OCI-LY1 (cell line): ENCODE measurements around the gene ASPHD1.
A peak's percentile ranks its signal among the peaks of the same experiment; 100 is the strongest.

ENCODE experiments used
- H2AFZ ChIP-seq: fragments of 200-600 bp; sonication (generic), shearing (Covaris generic); 2 replicates; pipeline ENCODE4 v1.6.0; 2014; ENCODE audit warnings: antibody characterized with exemption, mild to moderate bottlenecking, low read length
- H3F3A ChIP-seq: fragments of 200-600 bp; sonication (generic), shearing (Covaris generic); 2 replicates; pipeline ENCODE4 v1.6.0; 2014; ENCODE audit warnings: mild to moderate bottlenecking, antibody characterized with exemption, low read length, moderate library complexity; ENCODE audit not compliant: insufficient read depth
- H3K27ac ChIP-seq: fragments of 200-600 bp; sonication (generic); 2 replicates; pipeline ENCODE4 v1.5.1; 2014; ENCODE audit warnings: low read length, mixed run types, mild to moderate bottlenecking, low read depth; ENCODE audit not compliant: poor library complexity, severe bottlenecking
- H3K27me3 ChIP-seq: fragments of 200-600 bp; sonication (generic); 2 replicates; pipeline ENCODE4 v1.6.0; 2014; ENCODE audit warnings: antibody characterized with exemption, mild to moderate bottlenecking, low read length, moderate library complexity; ENCODE audit not compliant: insufficient read depth
- H3K36me3 ChIP-seq: fragments of 200-600 bp; sonication (generic); 2 replicates; pipeline ENCODE4 v1.6.1; 2014; ENCODE audit warnings: mild to moderate bottlenecking, antibody characterized with exemption, low read length, moderate library complexity, mixed read lengths; ENCODE audit not compliant: insufficient read depth
- H3K4me1 ChIP-seq: fragments of 200-600 bp; sonication (generic); 2 replicates; pipeline ENCODE4 v1.5.1; 2014; ENCODE audit warnings: mild to moderate bottlenecking, low read length, moderate library complexity; ENCODE audit not compliant: insufficient read depth, severe bottlenecking
- H3K4me2 ChIP-seq: fragments of 200-600 bp; sonication (generic), shearing (Covaris generic); 2 replicates; pipeline ENCODE4 v1.6.1; 2014; ENCODE audit warnings: low read length
- H3K4me3 ChIP-seq: fragments of 200-600 bp; sonication (generic); 2 replicates; pipeline ENCODE4 v1.5.1; 2014; ENCODE audit warnings: low read length, low read depth, mild to moderate bottlenecking, mixed read lengths; ENCODE audit not compliant: poor library complexity, severe bottlenecking
- H3K79me2 ChIP-seq: fragments of 200-600 bp; shearing (Covaris generic); 2 replicates; pipeline ENCODE4 v1.6.1; 2016; ENCODE audit warnings: mixed run types, low read length, mixed read lengths; ENCODE audit not compliant: insufficient read depth
- H3K9ac ChIP-seq: fragments of 200-600 bp; sonication (generic), shearing (Covaris generic); 2 replicates; pipeline ENCODE4 v1.6.1; 2014; ENCODE audit warnings: mild to moderate bottlenecking, low read length, mixed read lengths
- H3K9me2 ChIP-seq: fragments of 200-600 bp; sonication (generic), shearing (Covaris generic); 2 replicates; pipeline ENCODE4 v1.6.1; 2014; ENCODE audit warnings: low read depth, mild to moderate bottlenecking, low read length, mixed read lengths
- H3K9me3 ChIP-seq: fragments of 200-600 bp; shearing (Covaris generic); 2 replicates; pipeline ENCODE4 v1.6.1; 2014; ENCODE audit warnings: low read length, mixed read lengths
- H4K20me1 ChIP-seq: fragments of 200-600 bp; sonication (generic), shearing (Covaris generic); 2 replicates; pipeline ENCODE4 v1.6.0; 2016; ENCODE audit warnings: mild to moderate bottlenecking, low read length; ENCODE audit not compliant: insufficient read depth
- EZH2 ChIP-seq: fragments of 200-600 bp; sonication (generic), shearing (Covaris generic); IDR thresholded peaks from 2 replicates; pipeline ENCODE4 v1.8.0; 2017; ENCODE audit warnings: borderline replicate concordance, mixed run types, mild to moderate bottlenecking, antibody characterized with exemption, low read length, moderate library complexity, mixed read lengths
- TF ChIP-seq, protein P1 (sequence below): fragments of 200-600 bp; sonication (generic), shearing (Covaris generic); IDR thresholded peaks from 2 replicates; pipeline ENCODE4 v1.5.1; 2017; ENCODE audit warnings: mild to moderate bottlenecking, antibody characterized with exemption, low read length, moderate library complexity, mixed read lengths

Gene ASPHD1

DNA sequence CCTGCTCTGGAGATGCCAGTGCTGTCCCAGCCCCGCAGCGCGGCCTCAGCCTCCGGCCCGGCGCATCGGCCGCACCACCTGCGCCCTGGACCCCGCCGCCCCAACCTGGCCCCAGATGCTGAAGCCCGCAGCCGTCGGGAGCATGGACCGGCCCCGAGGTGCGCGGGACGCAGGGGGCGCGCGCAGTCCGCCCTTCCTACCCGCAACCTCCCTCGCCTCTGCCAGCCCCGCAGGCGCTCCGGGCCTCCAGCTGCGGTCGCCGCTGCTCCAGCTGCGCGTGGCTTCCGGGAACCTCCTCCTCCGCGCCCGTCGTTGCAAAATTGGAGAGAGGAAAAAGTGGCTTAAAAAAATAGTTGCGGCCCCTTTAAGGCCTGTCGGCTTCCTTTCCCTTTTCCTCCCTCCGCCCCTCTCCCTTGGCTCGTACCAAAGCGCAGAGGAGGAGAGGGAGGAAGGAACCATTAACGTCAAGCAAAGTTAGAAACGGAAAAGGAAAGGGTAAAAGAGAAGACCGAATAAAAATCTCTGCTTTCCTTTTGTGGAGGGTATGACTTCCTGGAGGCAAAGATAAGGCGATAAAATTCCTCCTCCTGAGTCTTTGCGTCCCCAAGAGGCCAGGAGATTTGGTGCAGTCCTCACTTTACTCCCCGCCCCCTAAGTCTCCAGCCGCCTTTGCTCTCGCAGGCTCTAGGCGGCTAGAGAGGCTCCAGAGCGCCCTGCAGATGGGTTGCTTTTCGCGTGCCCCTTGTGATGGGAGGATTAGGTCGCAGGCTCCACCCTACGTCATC, 37.2 kb upstream of the ASPHD1 start, which contains the start of gene CDIPT:
TSS of gene CDIPT (minus strand) at position 343 of the 785 bp plus-strand sequence. CDS start 369 bp downstream, outside the sequence.
- H3K4me2 ChIP-seq: peak within 1 kb of the TSS; percentile 90
- peaks cover 16% of the 10 kb centered on the region for H3K4me1 ChIP-seq
- TF ChIP-seq, protein P1, sequence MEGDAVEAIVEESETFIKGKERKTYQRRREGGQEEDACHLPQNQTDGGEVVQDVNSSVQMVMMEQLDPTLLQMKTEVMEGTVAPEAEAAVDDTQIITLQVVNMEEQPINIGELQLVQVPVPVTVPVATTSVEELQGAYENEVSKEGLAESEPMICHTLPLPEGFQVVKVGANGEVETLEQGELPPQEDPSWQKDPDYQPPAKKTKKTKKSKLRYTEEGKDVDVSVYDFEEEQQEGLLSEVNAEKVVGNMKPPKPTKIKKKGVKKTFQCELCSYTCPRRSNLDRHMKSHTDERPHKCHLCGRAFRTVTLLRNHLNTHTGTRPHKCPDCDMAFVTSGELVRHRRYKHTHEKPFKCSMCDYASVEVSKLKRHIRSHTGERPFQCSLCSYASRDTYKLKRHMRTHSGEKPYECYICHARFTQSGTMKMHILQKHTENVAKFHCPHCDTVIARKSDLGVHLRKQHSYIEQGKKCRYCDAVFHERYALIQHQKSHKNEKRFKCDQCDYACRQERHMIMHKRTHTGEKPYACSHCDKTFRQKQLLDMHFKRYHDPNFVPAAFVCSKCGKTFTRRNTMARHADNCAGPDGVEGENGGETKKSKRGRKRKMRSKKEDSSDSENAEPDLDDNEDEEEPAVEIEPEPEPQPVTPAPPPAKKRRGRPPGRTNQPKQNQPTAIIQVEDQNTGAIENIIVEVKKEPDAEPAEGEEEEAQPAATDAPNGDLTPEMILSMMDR: peak; percentile 73
- TF ChIP-seq EZH2: no peak
- peak within 1 kb of the TSS; percentile 88 for H3K9ac ChIP-seq
- H3K79me2 ChIP-seq: no peaks in the 10 kb centered on the region
- no peaks in the 10 kb centered on the region for H3K9me3 ChIP-seq
- 0 out of 2 replicates have a peak, but pooled peaks cover 5% of the 10 kb centered on the region for H3K27me3 ChIP-seq
- H3K4me3 ChIP-seq: peak within 1 kb of the TSS; percentile 90
- H3K9me2 ChIP-seq: no peaks in the 10 kb centered on the region
- H3F3A ChIP-seq: no peaks in the 10 kb centered on the region
- H2AFZ ChIP-seq: peak within 1 kb of the TSS; percentile 69; the same call in 1 of the 2 replicates
- peaks cover 28% of the 10 kb centered on the region for H3K36me3 ChIP-seq
- H3K27ac ChIP-seq: peak within 1 kb of the TSS; percentile 72
- no peaks in the 10 kb centered on the region for H4K20me1 ChIP-seq

DNA sequence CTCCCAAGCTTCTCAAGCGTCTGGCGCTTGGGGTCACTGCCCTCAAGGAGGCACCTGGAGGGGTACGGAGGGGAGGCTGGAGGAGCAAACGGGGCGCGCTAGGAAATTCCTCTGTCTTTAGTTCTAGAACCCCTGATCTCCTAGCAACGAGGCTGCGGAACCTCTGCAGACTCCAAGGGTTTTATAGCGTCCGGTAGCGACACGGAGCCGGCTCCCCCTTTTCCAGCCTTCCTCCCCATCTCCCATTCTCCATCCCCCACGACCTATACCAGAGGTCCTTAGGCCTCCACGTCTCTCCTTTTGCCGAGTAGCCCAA, 36.7 kb upstream of the ASPHD1 start:
- H4K20me1 ChIP-seq: no peaks in the 10 kb centered on the region
- no peaks in the 10 kb centered on the region for H3K9me2 ChIP-seq
- no peaks in the 10 kb centered on the region for H3F3A ChIP-seq
- H3K4me2 ChIP-seq: peak overlapping the region; percentile 28
- H3K27ac ChIP-seq: no peak overlapping the region
- H3K9me3 ChIP-seq: no peaks in the 10 kb centered on the region
- H3K27me3 ChIP-seq: 0 out of 2 replicates have a peak, but pooled peaks cover 5% of the 10 kb centered on the region
- H3K9ac ChIP-seq: no peak overlapping the region
- H3K36me3 ChIP-seq: peaks cover 25% of the 10 kb centered on the region
- peaks cover 16% of the 10 kb centered on the region for H3K4me1 ChIP-seq
- H3K79me2 ChIP-seq: no peaks in the 10 kb centered on the region
- H2AFZ ChIP-seq: no peak overlapping the region
- H3K4me3 ChIP-seq: peak overlapping the region; percentile 17
- TF ChIP-seq, protein P1: no peak
- no peak for TF ChIP-seq EZH2

DNA sequence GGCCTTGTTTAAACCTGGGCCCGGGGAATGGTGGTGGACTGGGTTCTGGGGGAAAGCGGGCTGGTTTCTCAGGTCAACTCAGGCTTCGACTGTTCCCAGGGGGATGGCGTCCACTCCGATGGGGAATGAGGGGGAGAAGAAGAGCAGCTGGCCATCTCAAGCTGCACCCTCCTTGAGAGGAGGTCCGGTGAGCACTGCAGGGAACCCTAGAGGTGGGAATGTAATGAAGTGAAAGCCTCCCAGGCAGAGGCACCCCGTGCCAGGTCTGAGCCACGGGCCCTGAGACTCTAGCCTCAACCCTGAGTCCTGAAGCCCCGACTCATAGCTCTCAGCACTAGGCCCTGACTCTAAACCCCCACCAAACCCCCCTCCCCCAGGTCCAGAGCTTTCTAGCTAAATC, 36.1 kb upstream of the ASPHD1 start:
- no peaks in the 10 kb centered on the region for H4K20me1 ChIP-seq
- no peak overlapping the region for H3K9ac ChIP-seq
- peaks cover 19% of the 10 kb centered on the region for H3K36me3 ChIP-seq
- no peak overlapping the region for H3K4me3 ChIP-seq
- no peaks in the 10 kb centered on the region for H3K79me2 ChIP-seq
- H3K9me3 ChIP-seq: no peaks in the 10 kb centered on the region
- no peak overlapping the region for H3K4me2 ChIP-seq
- TF ChIP-seq EZH2: no peak
- no peak overlapping the region for H3K27ac ChIP-seq
- H3F3A ChIP-seq: no peaks in the 10 kb centered on the region
- no peak overlapping the region for H2AFZ ChIP-seq
- H3K27me3 ChIP-seq: 0 out of 2 replicates have a peak, but pooled peaks cover 5% of the 10 kb centered on the region
- peaks cover 16% of the 10 kb centered on the region for H3K4me1 ChIP-seq
- H3K9me2 ChIP-seq: no peaks in the 10 kb centered on the region
